GM10248 (cell line): Measurements from ENCODE around the gene DNAAF5.
"Not testable (repeated sequence)": the region's sequence is repeated elsewhere in the genome, so short reads cannot be mapped to it uniquely, and the experiment has no call there.

Experiments
- CTCF ChIA-PET: fragments of 300-600 bp; sonication (Branson Sonifier 250); formaldehyde crosslinking; extraction: SDS; loops from one replicate; lab custom pipeline; 2021; ENCODE audit warnings: antibody characterized with exemption; lab: Yijun Ruan, JAX
- POLR2A ChIA-PET: fragments of 350-650 bp; sonication (Branson Sonifier 250); formaldehyde crosslinking; extraction: SDS; loops from one replicate; lab custom pipeline; 2020; ENCODE audit warnings: antibody characterized with exemption; lab: Yijun Ruan, JAX
- DNase-seq: peaks from one replicate; pipeline ENCODE4 v3.0.0; 2012; ENCODE audit errors: extremely low spot score
- CTCF ChIP-seq: IDR thresholded peaks from 2 replicates; pipeline ENCODE4 v1.5.1; 2012; ENCODE audit warnings: mild to moderate bottlenecking, low read depth; ENCODE audit errors: extremely low read depth, missing control alignments, control extremely low read depth

Gene DNAAF5

GRCh38 chr7:787332-788240 lies 61.1 kb downstream of the DNAAF5 start:
- CTCF ChIA-PET, result interaction anchor here (0.7 to 9.8 kb wide), 14 partner anchors 10 to 522 kb away, joined by 3 to 121 read pairs (median 4); partner anchors contain the start of gene SUN1

GRCh38 chr7:791519-791918 lies 65.0 kb downstream of the DNAAF5 start:
- DNase-seq, result no peak
- no peak for TF ChIP-seq CTCF
- POLR2A ChIA-PET, result no interaction called here
- CTCF ChIA-PET, result interaction anchor here (1.5 to 9.8 kb wide), 3 partner anchors 7 to 469 kb away, joined by 5 to 121 read pairs (median 10); no protein-coding TSS in a partner anchor

More at GRCh38 chr7:787332-788240, 61.1 kb downstream of the DNAAF5 start:
- TF ChIP-seq CTCF, result no peak
- POLR2A ChIA-PET, result no interaction called here
- no peak for DNase-seq

GRCh38 chr7:794207-794606 lies 67.7 kb downstream of the DNAAF5 start:
- ChIA-PET CTCF (no interaction called here), POLR2A (no interaction called here)

GRCh38 chr7:794671-795329 lies 68.3 kb downstream of the DNAAF5 start:
- DNase-seq, result no peak
- ChIA-PET CTCF (no interaction called here), POLR2A (no interaction called here)
- no peak for TF ChIP-seq CTCF

More at GRCh38 chr7:794207-794606, 67.7 kb downstream of the DNAAF5 start:
- no peak for DNase-seq
- no peak for TF ChIP-seq CTCF

GRCh38 chr7:796434-797169 lies 70.1 kb downstream of the DNAAF5 start:
- POLR2A ChIA-PET, DNase-seq: not testable (repeated sequence)
- CTCF ChIA-PET, result interaction anchor here (2.0 kb wide), 1 partner anchor 10 kb away, joined by 5 read pairs; no protein-coding TSS in a partner anchor

- ChIA-PET CTCF (interaction anchor here (0.8 to 2.3 kb wide), 4 partner anchors 9 to 74 kb away, joined by 4 to 10 read pairs (median 5); no protein-coding TSS in a partner anchor), POLR2A (no interaction called here)
- no peak for DNase-seq
- no peak for TF ChIP-seq CTCF
Measured at GRCh38 chr7:798921-799470, 72.5 kb downstream of the DNAAF5 start.
